Measurements from ENCODE around the gene SYT2.
"Not testable (repeated sequence)": the region's sequence is repeated elsewhere in the genome, so short reads cannot be mapped to it uniquely, and the experiment has no call there.

SYT2 gene

DNA sequence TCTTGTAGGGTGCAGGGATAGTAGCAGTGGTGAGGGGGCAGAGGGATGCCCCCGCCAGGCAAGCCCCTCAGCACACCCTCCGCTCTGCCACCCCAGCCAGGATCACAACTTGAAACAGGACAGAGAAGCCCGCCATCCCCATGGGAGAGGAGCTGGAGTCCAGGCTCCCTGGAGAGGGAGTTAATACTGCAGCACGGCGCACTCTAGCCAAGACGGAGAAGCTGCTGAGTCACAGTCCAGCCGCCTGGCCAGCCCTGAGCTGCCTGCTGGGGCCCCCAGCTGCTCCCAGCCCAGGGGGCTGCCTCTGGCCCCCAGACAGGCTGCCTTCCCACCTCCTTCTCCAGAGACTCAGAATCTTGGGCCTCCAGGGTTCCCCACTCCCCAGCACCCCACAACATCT lies 87.2 kb downstream of the SYT2 start:
- DNase-seq (ENCODE audit: low read depth) = no peak

- DNase-seq (ENCODE audit: low read depth) = no peak
These were observed 87.9 kb downstream of the SYT2 start for GRCh38 chr1:202622388-202622787.

- no peak for DNase-seq (ENCODE audit: low read depth)
These were observed 88.8 kb downstream of the SYT2 start for GRCh38 chr1:202621446-202621845.

- not testable (repeated sequence) for DNase-seq (ENCODE audit: low read depth)
These were observed 90.2 kb downstream of the SYT2 start for GRCh38 chr1:202620036-202620435.

- DNase-seq (ENCODE audit: low read depth) = no peak
These were observed 90.7 kb downstream of the SYT2 start for GRCh38 chr1:202619505-202619904.

DNA sequence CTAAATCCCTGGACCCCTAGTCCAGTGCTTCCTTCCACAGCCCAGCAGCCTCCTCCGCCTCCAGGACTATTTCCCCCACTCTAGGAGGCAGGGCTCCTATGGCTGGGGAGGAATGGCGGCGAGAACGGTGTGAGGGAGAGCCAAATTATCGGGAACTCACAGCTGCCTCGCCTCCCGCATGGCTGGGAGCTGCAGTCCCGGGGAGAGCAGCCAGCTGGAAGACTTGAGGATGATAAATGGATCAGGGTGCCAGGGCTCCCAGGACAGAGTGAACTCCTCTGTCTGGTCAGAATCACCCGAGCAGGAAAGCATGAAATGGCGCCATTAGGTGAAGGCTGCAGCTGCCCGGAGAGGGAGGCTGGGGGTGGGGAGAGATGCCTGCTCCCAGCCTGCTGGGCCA lies 91.2 kb downstream of the SYT2 start:
- not testable (repeated sequence) for DNase-seq (ENCODE audit: low read depth)

GRCh38 chr1:202616355-202616915 lies 93.8 kb downstream of the SYT2 start:
- no peak for DNase-seq (ENCODE audit: low read depth)

DNA sequence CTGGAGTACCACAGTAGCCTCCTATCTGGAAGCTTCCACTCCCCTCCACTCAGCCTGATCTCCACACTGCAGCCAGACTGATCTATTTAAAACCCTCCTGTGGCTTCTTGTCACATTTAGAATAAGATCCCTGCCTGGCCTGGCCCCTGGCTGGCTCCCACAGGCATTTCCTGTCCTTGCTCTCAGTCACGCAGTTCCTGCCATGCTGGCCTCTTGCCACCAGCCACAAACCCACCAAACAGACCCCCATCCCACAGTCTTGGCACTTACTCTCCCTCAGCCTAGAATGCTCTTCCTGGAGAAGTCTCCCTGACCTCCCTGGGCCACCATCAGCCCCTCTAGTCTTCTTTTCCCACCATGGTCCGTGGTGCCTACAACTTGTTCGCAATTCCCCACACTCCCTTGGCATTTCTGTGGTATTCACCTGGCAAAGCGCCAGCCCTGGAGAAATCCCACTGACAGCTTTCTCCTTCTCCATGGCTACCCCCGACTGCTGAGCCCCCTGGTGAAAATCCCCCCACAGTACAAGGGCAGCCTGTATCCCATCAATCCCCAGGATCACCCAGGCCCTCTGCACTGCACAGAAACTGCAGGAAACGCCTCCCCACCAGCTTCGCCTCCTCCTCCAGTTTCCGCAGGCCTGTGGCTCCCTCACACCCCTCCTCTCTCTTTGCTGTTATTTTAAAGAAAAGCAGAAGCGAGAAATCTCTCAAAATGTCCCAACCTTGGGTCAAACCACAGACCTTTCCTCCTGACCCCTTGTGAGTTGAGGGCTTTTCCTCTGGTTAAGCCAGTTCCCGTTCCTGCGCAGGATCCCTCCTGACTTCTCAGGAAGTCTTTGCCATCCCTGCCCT lies 94.5 kb downstream of the SYT2 start:
- no peak for DNase-seq (ENCODE audit: low read depth)

DNA sequence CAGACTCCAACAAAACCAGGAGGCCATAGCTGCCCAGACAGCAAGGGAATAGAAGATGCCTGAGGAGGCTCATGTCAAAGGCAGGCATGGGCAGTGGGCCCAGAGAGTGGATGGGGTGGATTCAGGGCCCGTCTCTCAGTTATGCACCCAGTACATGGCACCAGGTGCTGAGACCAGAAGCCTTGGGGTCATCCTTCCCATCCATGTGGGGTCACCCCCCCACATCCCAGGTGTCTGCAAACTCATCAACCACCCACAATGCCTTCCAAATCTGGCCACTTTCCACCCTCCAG lies 95.1 kb downstream of the SYT2 start:
- not testable (repeated sequence) for DNase-seq (ENCODE audit: low read depth)

GRCh38 chr1:202614363-202615207 lies 95.7 kb downstream of the SYT2 start:
- not testable (repeated sequence) for DNase-seq (ENCODE audit: low read depth)

- no peak for DNase-seq (ENCODE audit: low read depth)
These were observed 96.7 kb downstream of the SYT2 start for GRCh38 chr1:202613571-202613970.

GRCh38 chr1:202612036-202612435 lies 98.2 kb downstream of the SYT2 start:
- not testable (repeated sequence) for DNase-seq (ENCODE audit: low read depth)

DNA sequence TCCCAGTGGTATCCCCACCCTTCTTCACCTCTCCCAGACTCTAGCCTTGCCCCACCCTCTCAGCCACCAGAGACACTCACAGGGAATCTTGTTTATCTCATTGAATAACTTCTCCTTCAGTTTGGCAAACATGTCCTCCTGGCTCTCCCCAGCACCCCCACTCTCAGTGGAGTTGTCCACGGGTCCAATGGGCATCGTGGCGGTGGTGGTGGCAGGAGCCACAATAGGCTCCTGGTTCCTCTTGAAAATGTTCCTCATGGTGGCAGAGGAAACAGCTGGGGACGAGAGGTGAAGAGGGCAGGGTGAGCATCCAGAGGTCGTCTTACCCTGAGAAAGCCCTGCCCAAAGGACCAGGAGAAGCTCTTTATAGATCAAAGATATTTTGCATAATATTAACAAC lies 104.7 kb downstream of the SYT2 start:
- no peak for DNase-seq (ENCODE audit: low read depth)

DNA sequence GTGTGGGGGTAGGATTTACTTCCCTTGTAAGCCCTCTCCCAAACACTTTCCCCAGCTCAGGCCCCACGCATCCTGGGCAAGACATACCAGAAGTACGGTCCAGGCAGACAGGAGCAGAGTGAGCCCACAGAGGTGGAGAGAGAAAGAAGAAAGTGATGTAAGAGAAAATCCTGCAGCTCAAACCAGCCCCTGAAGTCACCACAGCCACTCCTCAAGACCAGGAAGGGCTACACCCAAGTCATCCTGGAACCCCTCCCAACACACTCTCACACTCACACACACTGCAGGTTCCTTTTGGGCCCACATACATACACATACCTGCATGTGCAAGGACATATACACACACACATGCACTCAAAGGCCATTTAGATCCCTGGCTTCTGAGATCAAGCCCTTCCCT lies 106.8 kb downstream of the SYT2 start:
- no peak for DNase-seq (ENCODE audit: low read depth)

DNA sequence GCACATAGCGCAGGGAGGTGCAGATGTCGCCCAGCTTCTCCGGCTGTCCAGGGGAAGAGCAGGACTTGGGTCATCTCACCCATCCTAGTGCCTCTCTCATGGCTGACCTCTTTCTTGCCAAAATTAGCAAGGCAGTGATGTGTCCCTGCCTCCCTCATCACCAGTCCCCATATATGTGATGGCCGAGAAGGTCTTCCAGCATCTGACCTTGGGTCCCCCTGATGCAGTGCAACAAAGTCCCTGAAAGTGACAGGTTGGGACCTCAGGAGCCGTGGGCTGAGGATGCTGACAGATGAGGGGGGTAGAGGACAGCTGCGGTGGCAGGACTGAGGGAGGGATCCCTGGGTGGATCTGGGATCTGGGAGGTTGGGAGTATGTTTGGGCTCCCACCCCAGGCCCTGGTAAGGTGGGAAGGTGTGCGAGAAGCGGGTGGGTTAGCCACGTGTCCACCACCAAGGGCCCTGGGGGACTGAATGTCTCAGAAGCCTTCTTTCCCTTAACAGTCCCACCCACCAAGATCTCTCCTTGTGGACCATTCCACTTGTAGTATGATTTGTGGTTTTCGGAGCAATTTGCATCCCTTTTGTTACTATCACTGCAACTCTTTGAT lies 109.7 kb downstream of the SYT2 start:
- DNase-seq (ENCODE audit: low read depth) = no peak

- DNase-seq (ENCODE audit: low read depth) = no peak
These were observed 110.4 kb downstream of the SYT2 start for GRCh38 chr1:202599669-202600431.

GRCh38 chr1:202597090-202597761 lies 113.0 kb downstream of the SYT2 start:
- DNase-seq (ENCODE audit: low read depth) = no peak

GRCh38 chr1:202596638-202597037 lies 113.6 kb downstream of the SYT2 start:
- DNase-seq (ENCODE audit: low read depth) = no peak

DNA sequence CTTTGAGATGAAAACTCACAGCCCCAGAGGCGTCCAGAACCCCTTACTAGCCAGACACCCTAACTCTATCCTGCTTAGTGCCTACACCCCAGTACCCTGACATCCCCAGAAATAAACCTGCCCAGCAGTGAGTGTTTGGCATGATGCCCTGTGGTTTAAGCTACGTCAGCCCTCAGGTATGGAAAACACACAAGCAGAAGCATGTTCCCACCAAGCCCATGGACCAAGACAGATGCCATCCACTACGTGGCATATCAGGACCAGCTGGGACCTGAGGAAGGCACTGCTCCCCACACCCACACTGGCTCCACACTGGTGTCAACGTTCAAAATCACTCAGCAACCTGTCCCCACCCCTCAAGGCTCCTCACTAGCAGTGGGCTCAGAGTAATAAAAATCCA lies 116.4 kb downstream of the SYT2 start:
- no peak for DNase-seq (ENCODE audit: low read depth)

DNA sequence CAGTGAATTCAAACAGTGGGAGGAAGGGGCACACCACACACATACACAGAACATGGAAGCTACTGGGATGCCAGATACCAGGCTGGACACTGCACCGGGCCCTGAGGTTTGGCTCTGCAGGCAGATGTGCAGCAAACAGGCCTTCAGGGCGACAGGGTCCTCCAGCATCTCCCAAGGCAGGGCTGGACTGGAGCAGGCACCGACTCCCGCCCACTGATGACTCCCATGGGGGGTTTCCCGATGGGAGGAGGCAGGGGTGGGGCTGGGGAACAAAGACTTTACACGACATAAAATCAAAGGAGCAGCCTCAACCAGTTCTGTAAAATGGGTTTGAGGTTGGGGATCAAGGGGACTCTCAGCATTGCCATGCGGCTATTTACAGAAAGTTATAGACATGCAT lies 118.1 kb downstream of the SYT2 start:
- DNase-seq (ENCODE audit: low read depth) = no peak

GRCh38 chr1:202591515-202591914 lies 118.7 kb downstream of the SYT2 start:
- no peak for DNase-seq (ENCODE audit: low read depth)

Data from stimulated activated CD8-positive, alpha-beta memory T cell treated with anti-CD3 and anti-CD28 coated beads, Interleukin-12 subunit alpha, Interleukin-12 subunit beta, amount 100 ng/mL, for 4 hours (primary cell).